ENCODE results near the gene WFS1.

DNA sequence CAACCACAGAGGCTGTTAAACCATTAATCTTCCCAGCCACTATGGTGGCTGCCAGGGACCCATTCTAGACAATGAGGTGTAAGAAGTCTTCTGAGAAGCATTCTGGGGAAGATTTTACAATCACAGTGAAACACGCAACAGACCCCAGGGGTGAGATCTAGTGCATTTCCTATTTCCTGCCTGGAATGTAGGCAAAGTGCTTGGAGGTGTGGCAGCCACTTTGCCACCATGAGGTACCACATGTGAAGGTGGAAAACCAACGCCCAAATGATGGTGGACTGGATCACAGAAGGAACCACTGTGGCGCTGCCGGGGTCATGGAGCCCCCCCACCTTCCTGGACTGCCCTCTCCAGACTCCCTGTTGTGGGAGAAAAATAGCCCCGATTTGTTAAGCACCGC lies 61.8 kb downstream of the WFS1 start:
- no peak for TF ChIP-seq TAF1 (IDR thresholded peaks at IDR 0.05; ENCODE audit: control insufficient read depth, extremely low read depth, insufficient read depth, low read length, severe bottlenecking)
- TF ChIP-seq HIVEP1 (CRISPR knock-in tag; IDR thresholded peaks at IDR 0.05) = no peak

All from K562 (cell line).